NCI-H2196 treated with DMSO at 0.1 percent for 48 hours (cell line): ENCODE results near the gene VWF.

ENCODE experiments used
- DNase-seq: peaks from one replicate; lab custom pipeline; 2025; ENCODE audit not compliant: unreplicated experiment; lab: John Stamatoyannopoulos, UW

VWF gene

GRCh38 chr12:5988659-5989116 is 135.8 kb downstream of the VWF start:
- DNase-seq = peak; percentile 5

- no peak for DNase-seq
Observed at GRCh38 chr12:5988088-5988487, 136.4 kb downstream of the VWF start.

- no peak for DNase-seq
Observed at GRCh38 chr12:5987573-5987972, 136.9 kb downstream of the VWF start.

GRCh38 chr12:5985471-5985870 is 139.0 kb downstream of the VWF start:
- DNase-seq = no peak

GRCh38 chr12:5984873-5985272 is 139.6 kb downstream of the VWF start:
- no peak for DNase-seq

GRCh38 chr12:5982106-5982505 is 142.4 kb downstream of the VWF start:
- no peak for DNase-seq

- DNase-seq = no peak
Observed at GRCh38 chr12:5977556-5977955, 146.9 kb downstream of the VWF start.

- DNase-seq = no peak
Observed at GRCh38 chr12:5976711-5977110, 147.8 kb downstream of the VWF start.

GRCh38 chr12:5976196-5976595 is 148.3 kb downstream of the VWF start:
- DNase-seq = no peak

GRCh38 chr12:5973461-5974115 is 150.9 kb downstream of the VWF start:
- DNase-seq = no peak

GRCh38 chr12:5972387-5972786 is 152.1 kb downstream of the VWF start:
- no peak for DNase-seq

- no peak for DNase-seq
Observed at GRCh38 chr12:5971194-5971850, 153.1 kb downstream of the VWF start.

GRCh38 chr12:5969974-5970690 is 154.3 kb downstream of the VWF start:
- DNase-seq = no peak

GRCh38 chr12:5969156-5969973 is 155.1 kb downstream of the VWF start:
- no peak for DNase-seq

GRCh38 chr12:5967645-5968415 is 156.6 kb downstream of the VWF start:
- DNase-seq = no peak

- no peak for DNase-seq
Observed at GRCh38 chr12:5966486-5967095, 157.9 kb downstream of the VWF start.

GRCh38 chr12:5965950-5966383 is 158.5 kb downstream of the VWF start:
- no peak for DNase-seq

- no peak for DNase-seq
Observed at GRCh38 chr12:5964913-5965900, 159.3 kb downstream of the VWF start.

GRCh38 chr12:5963515-5963914 is 161.0 kb downstream of the VWF start:
- no peak for DNase-seq
